NCI-H1436 (cell line): ENCODE data around the gene GNLY.

Experiments used
- DNase-seq: peaks from one replicate; lab custom pipeline; 2025; lab: John Stamatoyannopoulos, UW

GNLY gene

DNA sequence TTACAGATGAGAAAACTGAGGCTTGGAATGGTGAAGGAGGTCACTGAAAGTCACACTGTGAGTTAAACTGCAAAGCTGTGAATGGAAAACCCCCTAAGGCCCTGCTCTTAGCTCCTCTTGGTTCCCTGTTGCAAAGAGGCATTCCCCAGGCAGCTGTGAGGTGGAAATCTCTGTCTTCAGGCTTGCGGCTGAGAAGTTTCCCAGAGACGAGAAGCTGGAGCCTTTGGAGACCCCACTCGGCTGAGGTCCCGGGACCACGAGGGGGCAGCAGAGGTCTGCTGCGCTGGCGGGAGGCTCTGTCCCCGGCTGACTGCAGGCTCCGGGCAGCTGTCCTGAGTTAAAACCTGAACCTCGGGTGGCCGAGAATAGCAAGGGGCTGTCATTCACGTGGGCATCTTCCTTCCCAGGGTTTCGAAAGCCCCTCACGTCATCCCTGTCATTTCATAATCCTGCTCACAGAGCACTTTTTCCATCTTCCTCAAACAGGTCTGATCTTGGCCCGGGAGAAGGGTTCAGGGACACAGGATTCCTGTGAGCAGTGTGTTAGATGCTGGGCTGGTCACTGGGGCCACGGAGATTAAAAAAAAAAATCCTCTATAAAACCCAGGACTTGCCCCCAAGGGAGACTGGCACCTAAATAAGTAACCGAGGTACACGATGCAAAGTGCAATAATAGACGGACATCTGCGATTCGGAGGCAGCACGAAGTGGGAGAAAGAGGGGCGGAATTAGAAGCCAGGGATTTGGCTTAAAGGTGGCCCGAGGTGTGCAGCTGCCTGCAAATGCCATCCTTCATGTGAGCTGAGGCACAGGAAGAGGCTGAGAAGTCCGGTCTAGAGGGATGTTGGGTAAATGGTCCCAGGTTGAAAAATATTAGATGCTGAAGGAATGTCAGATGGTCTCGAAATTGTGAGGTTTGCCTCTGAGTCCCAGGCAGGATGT lies 35.0 kb downstream of the GNLY start:
- DNase-seq = peak; percentile 44

DNA sequence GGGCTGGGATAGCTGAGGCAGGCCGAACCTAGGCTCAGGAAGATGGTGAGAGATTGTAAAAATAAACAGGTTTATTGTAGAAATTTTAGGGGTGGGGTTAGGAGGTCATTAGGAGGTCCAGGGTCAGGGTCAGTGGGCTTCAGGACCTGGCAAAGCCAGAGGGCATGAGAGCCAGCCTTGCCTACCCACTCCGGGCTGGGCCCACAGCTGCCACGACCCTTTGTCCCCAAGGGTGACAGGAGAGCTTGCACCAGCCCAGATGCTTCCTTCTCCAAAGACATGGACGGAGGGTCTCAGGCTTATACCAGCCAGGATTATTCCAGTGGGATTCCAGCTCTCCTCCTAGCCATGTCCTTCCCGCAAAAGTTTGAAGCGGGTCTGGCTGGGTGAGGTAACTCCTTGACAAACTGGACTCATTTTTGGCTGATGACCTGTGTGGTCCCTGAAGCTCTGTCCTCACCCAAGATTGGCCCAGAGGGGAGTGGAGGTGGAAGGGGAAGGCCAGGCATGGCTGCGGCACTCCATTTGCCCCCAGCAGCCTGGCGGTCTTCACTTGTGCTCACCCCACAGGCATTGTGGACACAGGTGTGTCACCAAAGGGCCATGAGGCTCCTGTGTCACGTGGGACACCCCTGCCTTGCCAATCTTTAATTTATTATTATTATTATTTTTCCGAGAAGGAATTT lies 35.8 kb downstream of the GNLY start:
- DNase-seq = no peak

DNA sequence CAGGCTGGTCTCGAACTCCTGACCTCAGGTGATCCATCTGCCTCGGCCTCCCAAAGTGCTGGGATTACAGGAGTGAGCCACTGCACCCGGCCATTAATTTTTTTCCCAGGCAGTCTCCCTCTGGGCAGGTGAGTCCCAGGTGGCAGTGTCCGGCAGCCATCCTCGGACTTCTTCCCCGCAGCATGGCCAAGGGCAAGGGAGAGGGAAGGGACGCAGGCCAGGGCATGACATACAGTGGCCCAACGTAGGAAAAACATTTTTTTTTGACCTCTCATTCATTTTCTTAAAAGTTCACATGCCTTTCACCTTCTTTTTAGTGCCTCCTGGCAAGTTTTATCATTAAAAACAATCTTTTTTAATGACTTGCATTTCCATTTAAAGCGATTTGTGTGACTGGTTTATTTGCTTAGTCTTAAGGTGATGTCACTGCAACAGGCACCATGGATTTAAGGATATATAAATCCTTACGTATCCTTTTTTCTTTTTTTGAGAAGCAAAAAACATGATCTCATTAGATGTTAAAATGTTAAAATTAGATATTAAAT lies 36.6 kb downstream of the GNLY start:
- no peak for DNase-seq

DNA sequence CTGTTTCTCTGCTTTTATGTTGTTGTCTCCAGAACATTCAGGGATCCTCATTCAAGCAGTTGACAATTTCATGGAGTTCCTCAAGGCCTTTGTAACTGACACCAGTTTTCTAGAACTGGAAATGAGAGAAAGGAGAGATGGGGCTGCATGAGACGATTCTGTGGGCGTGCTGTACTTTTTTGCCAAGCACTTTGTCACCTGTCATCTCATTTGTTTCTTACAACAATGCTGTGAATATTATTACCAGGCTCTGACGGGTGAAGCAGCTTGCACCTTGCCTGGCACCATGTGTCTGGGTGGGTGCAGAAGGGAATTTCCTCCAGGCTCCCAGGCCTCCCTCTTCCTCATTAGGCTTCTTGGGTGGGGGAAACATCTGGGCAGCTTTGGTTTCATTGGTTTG lies 37.4 kb downstream of the GNLY start:
- DNase-seq = no peak

DNA sequence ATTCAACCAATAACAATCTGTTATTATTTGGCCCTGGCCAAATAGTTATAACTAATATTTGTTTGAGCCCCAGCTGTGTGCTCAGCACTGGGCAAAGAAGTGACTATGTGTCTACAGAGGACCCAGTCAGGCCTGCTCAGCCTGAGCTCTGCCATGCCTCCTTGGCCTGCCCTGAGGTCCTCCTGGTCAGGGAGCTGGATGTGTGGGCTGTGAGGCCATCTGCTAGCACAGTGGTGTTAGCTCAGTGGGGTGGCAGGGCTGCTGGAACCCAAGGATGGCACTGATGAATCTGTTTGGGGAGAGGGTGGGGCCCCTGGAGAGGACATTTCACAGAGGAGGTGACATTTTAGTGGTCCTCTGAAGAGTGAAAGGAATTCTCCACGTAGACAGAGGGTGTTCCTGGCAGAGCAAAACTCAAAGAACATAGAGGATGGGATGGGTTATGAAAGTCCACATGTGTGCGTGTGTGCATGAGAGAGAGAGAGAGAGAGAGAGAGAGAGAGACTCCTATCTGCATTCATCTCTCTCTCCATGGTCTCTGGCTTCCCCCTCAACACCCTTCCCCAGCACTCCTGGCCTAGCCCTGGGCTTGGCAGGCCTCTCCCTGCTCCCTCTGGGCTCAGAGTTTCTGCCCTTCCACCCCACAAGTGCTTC lies 38.4 kb downstream of the GNLY start:
- no peak for DNase-seq

DNA sequence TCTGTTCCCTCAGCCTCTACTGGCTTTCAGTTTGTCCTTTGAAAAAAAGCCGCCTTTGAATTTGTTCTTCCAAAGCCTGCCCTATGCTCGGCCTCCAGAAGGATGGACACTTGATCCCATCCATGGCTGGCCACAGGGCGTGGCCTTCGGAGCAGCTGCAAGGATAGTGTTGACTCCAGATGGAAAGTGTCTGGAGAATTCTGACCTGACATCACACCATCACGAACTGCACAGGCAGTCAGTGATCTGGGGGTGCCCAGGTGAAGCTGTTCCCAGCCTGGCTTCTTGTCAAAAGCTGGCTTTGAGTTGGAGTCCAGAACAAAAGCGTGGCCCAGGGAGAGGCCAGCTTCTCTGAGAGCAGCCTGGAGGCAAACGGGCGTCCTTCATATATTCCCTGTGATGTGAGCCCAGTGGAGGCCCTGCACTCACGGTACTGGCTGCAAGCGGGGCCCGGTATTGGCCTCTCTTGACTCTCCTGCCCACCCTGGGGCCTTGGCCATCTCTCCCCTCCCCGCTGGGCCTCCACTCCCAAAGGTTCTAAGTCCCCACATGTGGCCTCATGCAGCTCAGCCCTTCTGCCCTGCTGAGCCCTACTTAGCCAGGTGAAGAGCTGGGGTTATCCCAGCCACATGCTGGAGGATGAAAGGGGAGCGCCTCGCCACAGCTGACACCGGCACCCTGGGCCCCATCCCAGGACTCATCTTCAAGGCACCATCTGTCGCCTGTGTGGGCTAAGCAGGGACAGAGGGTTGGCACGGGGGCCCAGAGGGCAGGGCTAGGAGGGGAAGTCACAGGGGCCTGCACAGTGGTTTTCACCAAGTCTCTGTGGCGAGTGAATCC lies 39.2 kb downstream of the GNLY start:
- DNase-seq = no peak

DNA sequence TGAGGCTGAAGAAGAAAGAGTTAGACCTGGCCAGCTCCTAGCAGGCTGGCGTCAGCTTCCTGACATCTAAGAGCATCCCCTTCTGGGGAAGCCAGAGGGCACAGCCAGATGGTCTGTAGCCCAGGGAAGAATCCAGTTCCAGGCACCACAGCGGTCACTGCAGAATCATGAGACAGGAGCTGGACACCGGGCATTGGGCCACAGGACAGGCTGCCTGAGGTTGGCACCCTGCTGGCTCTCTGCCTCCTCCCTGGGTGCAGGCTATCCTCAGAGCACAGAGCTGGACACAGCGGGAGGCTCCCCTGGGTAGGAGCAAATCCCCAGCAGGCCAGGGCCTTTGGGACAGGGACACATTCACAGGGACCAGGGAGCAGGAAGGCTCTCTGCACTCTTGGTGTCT lies 39.9 kb downstream of the GNLY start:
- no peak for DNase-seq

DNA sequence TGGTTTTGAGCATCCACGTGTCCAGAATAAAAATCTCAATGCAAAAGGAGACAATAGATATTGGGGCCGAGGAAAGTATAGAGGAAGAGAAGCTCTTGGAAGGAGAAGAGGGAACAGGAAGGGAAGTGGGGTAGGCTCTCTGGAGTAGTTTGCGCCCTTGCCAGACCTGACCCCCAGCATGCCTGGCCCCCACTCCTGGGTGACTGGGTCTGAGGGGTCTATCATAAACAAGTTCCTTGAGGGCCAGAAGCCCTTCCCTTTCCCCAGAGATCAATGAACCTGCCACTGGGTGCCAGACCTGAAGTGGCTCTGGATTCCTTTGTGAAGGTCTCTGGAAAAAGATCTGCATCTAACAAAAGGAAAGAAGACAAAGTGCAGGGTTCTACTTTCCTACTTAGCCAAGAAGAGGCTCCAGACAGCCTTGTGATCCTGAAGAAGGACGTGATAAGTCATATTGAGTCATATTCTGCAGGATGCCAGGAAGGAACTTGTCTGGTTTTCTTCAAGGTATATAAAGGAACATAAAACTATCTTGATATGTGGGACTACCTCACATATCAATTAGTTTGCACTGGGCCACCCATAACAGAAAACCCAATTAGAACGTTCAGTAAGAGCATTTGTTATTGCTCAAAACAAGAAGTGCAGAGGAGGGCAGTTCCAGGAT lies 40.9 kb downstream of the GNLY start:
- DNase-seq = no peak

DNA sequence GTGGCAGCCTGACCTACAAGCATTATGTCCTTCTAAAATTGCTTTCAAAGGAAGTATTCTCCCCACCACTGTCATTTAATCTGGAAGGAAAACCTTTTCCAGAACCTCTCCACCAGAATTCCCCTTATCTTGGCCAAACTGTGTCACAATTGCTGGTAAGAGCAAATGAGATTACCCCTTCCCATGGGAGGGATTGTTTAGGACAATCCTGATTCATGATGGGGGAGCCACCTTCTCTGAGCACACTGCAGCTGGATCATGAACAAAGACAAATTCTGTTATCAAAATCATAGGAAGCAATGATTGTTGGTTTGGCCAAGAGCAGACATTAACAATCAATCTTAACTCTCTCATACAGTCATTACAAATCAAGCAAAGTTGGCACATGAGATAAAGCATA lies 41.5 kb downstream of the GNLY start:
- DNase-seq = no peak

DNA sequence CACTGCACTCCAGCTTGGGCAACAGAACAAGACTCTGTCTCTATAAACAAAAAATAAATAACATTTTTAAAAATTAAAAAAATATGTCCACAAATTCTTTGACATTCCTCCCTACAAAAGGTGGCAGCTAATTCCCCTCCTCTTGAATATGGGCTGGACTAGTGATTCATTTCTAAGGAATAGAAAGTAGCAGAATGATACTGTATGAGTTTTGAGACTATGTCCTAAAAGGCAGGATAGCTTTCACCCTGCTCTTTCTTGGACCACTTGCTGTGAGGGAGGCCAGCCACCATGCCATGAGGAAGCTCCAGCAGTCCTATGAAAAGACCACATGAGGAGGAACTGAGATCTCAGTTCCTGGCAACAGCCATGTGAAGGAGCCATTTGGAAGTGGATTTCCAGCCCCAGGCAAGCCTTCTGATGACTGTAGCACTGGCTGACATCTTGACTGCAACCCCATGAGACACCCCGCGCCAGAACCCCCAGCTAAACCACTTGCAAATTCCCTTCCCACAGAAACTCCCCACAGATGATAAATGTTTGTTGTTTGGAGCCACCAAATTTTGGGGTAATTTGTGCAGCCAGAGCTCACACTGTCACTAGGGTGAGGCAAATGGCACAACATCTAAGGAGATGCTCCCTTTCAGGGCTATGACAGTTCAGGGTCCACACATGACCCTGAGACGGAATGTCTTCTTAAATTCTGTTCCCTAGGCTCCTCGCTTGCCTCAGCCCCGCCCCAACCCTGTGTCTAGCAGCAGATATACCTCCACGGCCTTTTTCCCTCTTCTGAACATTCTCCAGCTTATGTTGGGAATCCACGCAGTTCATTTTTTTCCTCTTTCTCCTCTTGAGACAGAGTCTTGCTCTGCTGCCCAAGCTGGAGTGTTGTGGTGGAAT lies 42.5 kb downstream of the GNLY start:
- no peak for DNase-seq

DNA sequence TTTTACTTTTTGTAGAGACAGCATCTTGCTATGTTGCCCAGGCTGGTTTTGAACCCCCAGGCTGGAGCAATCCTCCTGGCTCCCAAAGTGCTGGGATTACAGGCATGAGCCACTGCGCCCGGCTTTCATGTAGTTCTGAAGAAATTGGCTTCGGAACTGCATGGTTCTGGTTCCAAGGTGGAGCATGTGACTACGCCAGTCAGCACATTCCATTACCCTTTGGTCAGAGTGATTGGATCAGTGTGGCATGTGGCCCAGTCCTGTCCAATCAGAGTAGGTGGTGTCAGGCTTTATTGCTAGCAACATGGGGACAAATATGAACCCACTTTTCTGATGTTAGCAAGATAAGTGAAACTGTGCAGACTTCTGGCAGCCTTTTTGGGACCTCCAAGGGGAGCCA lies 43.3 kb downstream of the GNLY start:
- DNase-seq = no peak

DNA sequence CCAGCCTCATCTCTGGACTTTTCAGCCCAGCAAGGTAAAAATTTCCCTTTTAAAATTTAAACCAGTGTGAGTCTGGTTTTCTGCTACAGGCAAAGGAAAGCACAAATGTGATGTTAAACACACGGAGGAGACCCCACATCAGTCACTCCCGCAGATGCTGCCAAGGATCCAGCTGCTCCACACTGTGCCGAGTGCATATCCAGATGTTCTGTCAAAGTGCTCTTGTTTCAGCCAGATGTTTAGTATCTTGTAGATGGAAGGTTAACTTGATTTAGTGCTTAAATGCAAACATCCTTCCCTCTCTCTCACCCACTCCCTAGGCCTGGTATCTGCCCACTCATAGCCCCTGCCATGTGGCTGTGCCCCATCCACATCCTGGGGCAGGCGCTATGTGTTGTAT lies 43.8 kb downstream of the GNLY start:
- no peak for DNase-seq

DNA sequence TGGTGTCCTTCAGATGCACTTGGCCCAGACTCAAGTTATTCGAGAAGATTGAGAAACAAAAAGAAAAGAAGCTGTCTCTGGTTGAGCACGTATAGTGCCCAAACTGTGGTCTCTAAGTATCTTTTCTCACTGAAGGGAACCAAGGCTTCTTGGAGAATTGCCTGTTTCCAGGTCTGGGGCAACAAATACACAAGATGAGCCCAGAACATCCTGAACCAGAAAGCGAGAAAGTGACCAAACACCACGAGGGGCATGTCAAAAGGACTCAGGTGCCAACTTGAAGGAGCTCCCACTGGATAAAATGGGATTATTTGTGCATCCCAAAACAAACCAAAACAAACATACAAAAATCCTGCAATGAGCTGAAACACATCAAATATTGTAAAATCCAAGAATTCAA lies 46.0 kb downstream of the GNLY start:
- DNase-seq = no peak

DNA sequence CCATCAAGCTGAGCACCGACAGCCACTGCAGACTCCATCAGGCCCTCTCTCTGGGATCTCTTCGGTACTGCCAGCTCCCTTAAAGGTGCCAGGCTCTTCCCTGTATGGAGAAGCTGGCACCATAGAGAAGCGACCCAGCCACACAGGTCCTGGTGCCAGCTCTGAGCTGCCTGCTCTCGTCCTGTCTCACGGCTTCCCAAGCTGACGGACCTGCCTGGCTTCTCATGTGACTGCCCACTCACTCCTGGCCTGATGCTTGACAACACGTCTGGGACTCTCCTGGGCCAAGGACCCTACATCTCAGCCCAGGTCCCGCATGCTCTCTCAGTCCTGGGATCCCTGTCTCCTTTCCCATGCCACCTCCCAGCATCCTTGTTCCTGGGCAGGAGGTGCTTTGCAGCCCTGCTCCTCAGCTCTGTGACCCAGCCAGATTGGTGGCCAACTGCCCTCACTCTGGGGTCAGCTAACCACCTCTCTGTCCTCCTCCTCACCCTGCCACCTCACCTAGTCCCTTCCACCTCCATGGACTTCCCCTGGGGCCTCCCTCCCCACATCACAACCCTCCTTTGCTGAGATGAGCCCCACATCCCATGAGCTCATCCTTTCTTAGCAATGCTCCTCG lies 47.2 kb downstream of the GNLY start:
- no peak for DNase-seq

DNA sequence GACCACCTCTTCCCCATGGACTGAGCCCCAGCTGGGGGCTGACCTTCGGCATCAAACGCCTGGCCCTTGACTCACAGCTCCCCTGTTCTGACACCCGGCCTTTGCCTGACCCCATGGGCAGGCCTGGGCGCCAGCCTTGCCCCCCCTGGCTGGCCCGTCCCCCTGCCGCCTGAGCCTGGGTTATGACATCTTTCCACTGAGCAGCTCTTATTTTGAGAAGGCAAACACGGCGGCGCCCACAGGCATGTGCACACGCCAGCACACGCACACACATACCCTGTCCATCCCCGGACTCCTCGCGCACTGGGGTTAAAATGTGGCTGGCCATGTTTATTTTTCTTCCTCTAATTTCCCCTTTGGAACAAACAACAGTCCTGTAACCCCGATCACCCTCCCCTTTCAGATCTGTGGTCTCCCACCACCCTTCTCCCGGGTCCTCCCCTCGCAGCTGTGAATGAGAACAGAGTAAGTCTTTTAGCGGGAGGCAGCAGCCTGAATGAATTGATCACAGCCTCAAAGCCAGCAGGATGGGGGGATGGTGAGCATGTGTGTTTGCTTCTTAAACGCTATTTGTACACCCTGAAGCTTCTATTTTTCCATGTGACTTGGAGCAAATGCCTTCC lies 47.8 kb downstream of the GNLY start:
- DNase-seq = no peak

DNA sequence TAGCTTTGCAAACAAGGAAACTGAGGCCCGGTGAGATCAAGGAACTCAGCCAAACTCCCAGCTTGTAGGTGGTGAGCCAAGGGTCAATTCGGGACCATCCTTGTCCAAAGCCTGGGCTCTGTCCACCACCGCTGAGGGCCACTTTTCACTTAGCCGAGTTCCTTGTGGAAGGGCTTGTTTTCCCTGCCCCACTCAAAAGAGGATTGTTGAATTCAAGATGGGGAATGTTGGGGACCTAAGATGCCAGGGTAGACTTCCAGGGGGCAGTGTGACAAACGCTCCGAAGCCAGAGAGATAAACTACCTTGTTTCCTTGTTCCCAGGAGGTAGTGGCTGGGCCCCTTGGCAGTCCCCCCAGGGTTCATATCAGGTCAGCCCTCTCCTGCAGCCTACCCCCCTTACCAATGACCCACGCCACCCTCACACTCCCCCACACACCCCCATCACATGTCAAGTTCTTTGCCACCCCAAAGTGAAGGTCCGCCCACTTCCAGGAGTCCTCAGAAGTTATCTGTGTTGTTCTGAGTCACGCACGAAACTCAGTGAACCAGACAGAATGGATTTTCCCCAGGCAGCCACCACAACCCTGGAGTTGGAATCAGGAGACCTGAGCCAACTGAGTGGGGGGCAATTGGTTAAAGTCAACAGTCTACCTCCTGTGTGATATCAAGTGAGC lies 49.3 kb downstream of the GNLY start:
- no peak for DNase-seq

DNA sequence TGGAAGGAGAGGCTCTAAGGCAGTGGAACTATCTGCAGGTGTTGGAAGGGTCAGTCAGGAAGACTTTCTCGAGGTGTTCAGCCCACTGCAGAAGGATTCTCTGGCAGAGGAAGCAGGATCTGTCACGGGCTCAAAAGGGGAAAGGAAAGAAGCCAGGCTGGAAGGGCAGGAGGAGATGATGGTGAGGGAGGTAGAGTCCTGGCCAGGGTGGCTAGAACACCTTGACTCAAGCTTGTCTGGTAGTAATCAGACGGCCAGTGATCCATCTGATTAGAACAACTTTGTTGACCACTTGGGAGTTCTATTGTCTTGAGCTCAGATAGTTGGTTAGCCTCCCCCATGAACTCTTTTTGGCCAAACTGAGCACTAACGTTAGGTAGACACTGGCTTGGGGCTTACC lies 49.9 kb downstream of the GNLY start:
- no peak for DNase-seq

DNA sequence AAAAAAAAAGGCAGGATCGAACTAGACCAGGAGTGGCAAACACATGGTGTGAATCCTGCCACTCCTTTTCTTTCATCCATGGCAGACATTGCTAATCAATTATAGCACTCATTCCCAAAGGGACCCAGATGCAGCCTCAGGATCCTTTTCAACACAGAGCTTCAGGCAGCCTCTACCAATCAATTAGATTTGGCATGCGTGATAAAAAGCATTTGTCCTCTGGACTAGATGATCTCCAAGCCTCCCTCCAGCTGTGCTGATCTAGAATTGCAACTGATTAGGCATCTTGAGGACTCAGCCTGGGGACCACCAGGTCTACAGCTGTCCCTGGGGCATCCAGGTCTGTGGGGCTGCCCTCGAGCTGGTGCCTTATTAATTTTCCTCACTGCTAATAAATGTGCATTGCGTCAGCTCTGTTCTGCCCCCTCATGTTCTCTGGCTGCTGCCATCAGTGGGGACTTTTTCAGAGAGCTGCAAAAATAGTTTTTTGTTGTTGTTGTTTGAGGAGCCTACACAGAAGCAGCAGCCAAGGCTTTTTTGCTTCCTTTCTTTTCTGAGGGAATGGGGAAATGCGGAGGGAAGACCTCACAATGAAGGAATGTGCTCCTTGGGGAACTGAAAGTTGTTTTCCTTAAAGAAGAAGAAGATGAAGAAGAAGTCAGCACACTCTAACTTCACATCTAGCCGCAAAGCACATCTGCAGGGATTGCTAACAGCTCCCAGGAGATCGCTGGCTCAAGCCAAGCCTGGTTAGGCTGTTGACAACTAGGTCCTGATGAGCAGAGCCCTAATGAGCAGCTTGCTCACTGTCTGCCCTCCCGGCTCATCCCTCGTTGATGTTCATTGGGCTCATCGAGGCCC lies 50.8 kb downstream of the GNLY start:
- no peak for DNase-seq
